Right lung (tissue), 5 donors: ENCODE results near the gene DNAH10. TPM values are rescaled to one million over a fixed set of nuclear protein-coding genes. Genes with fewer than 3 reads are reported as not detected.
"Not testable (repeated sequence)": the region's sequence is repeated elsewhere in the genome, so short reads cannot be mapped to it uniquely, and the experiment has no call there.

Experiments
- DNase-seq, 2 donors: peaks; one replicate each; pipeline ENCODE4 v3.0.0-alpha.2; 2013
- polyA plus RNA-seq, 5 donors: library from polyadenylated mRNA; unstranded; fragments of 120-200 nt; gene quantifications; one replicate each; pipeline versions ENCODE4 v1.2.1 to v1.2.3, GENCODE V29; 2013; ENCODE audit warnings: inconsistent platforms in 1 of 5, low replicate concordance in 1 of 5; ENCODE audit not compliant: insufficient read length in 5 of 5, insufficient read depth in 1 of 5

The DNAH10 gene
- polyA plus RNA-seq, 5 donors = 3.3 to 8.5 (median 6.0) TPM

GRCh38 chr12:123946152-123946515, 184.0 kb downstream of the DNAH10 start:
- no peak for DNase-seq

GRCh38 chr12:123946516-123947505, 184.7 kb downstream of the DNAH10 start:
- peak in 1 of 2 donors; percentile 33 for DNase-seq

- not testable (repeated sequence) for DNase-seq
Observed at GRCh38 chr12:123947531-123947930, 185.4 kb downstream of the DNAH10 start.

- no peak for DNase-seq
Observed at GRCh38 chr12:123948401-123948795, 186.3 kb downstream of the DNAH10 start.

GRCh38 chr12:123948796-123949769, 187.0 kb downstream of the DNAH10 start:
- DNase-seq = no peak

- no peak for DNase-seq
Observed at GRCh38 chr12:123949770-123950165, 187.7 kb downstream of the DNAH10 start.

- no peak for DNase-seq
Observed at GRCh38 chr12:123950476-123951349, 188.6 kb downstream of the DNAH10 start.

- DNase-seq = no peak
Observed at GRCh38 chr12:123951467-123951866, 189.4 kb downstream of the DNAH10 start.

GRCh38 chr12:123952037-123952436, 189.9 kb downstream of the DNAH10 start:
- DNase-seq = peak in 1 of 2 donors; percentile 17

- DNase-seq = no peak
Observed at GRCh38 chr12:123954647-123955350, 192.7 kb downstream of the DNAH10 start.

- DNase-seq = no peak
Observed at GRCh38 chr12:123956249-123956648, 194.1 kb downstream of the DNAH10 start.

GRCh38 chr12:123957196-123957595, 195.1 kb downstream of the DNAH10 start:
- no peak for DNase-seq

GRCh38 chr12:123958462-123958861, 196.4 kb downstream of the DNAH10 start:
- DNase-seq = no peak

- no peak for DNase-seq
Observed at GRCh38 chr12:123958876-123959275, 196.8 kb downstream of the DNAH10 start.

- DNase-seq = no peak
Observed at GRCh38 chr12:123960029-123960735, 198.1 kb downstream of the DNAH10 start.

GRCh38 chr12:123960856-123961255, 198.8 kb downstream of the DNAH10 start:
- no peak for DNase-seq

- no peak for DNase-seq
Observed at GRCh38 chr12:123961585-123962345, 199.7 kb downstream of the DNAH10 start.

GRCh38 chr12:123962513-123962912, 200.4 kb downstream of the DNAH10 start:
- DNase-seq = no peak

GRCh38 chr12:123963821-123964220, 201.7 kb downstream of the DNAH10 start:
- no peak for DNase-seq
